PC-3 (cell line): ENCODE measurements around the gene PRKN. TPM values are rescaled to one million over a fixed set of nuclear protein-coding genes. Genes with fewer than 3 reads are reported as not detected.

Experiments
- ATAC-seq: fragments of 200-7000 bp; cut with Tn5 transposase; 2 replicates; pipeline ENCODE4 v1.9.1; 2020; ENCODE audit warnings: mild to moderate bottlenecking, moderate library complexity
- BruUV-seq: library from RNA; stranded (reverse); fragments of 400-500 nt; replicated peaks from 2 replicates; lab custom pipeline; 2021; lab: Mats Ljungman, UMichigan
- CTCF ChIA-PET: fragments of 300-600 bp; sonication (Branson Sonifier 250); formaldehyde crosslinking; loops from one replicate; lab custom pipeline; 2022; ENCODE audit warnings: antibody characterized with exemption; lab: Charles Lee
- POLR2A ChIA-PET: fragments of 300-600 bp; sonication (Branson Sonifier 250); formaldehyde crosslinking; loops from one replicate; lab custom pipeline; 2022; ENCODE audit warnings: antibody characterized with exemption; ENCODE audit not compliant: unreplicated experiment; lab: Charles Lee
- DNase-seq: peaks from one replicate; pipeline ENCODE4 v3.0.0-alpha.2; 2015
- H2AFZ ChIP-seq: fragments of 300-600 bp; sonication (generic); 2 replicates; pipeline ENCODE4 v1.6.0; 2016; ENCODE audit warnings: antibody characterized with exemption, low read length
- H3F3A ChIP-seq: fragments of 300-600 bp; sonication (generic); one replicate; pipeline ENCODE4 v1.6.0; 2017; ENCODE audit warnings: antibody characterized with exemption, low read length, control low read depth, mild to moderate bottlenecking; ENCODE audit not compliant: unreplicated experiment
- H3K27ac ChIP-seq: fragments of 300-600 bp; sonication (generic); 2 replicates; pipeline ENCODE4 v1.5.1; 2016; ENCODE audit warnings: mild to moderate bottlenecking, low read length
- H3K27me3 ChIP-seq: fragments of 300-600 bp; sonication (generic); 2 replicates; pipeline ENCODE4 v1.6.1; 2016; ENCODE audit warnings: low read length, mixed read lengths
- H3K36me3 ChIP-seq: fragments of 300-600 bp; sonication (generic); 2 replicates; pipeline ENCODE4 v1.6.1; 2016; ENCODE audit warnings: low read depth, mixed run types, low read length, mixed read lengths
- H3K4me1 ChIP-seq: fragments of 300-600 bp; sonication (generic); 2 replicates; pipeline ENCODE4 v1.5.1; 2016; ENCODE audit warnings: low read length; ENCODE audit not compliant: insufficient read depth
- H3K4me2 ChIP-seq: fragments of 300-600 bp; sonication (generic); 2 replicates; pipeline ENCODE4 v1.6.0; 2016; ENCODE audit warnings: low read length
- H3K4me3 ChIP-seq: fragments of 300-600 bp; sonication (generic); 2 replicates; pipeline ENCODE4 v1.5.1; 2016; ENCODE audit warnings: mild to moderate bottlenecking, low read length, mixed read lengths
- H3K79me2 ChIP-seq: fragments of 300-600 bp; sonication (generic); 2 replicates; pipeline ENCODE4 v1.6.1; 2017; ENCODE audit warnings: low read length, mixed read lengths
- H3K9ac ChIP-seq: fragments of 300-600 bp; sonication (generic); 2 replicates; pipeline ENCODE4 v1.6.0; 2016; ENCODE audit warnings: mild to moderate bottlenecking, low read length
- H3K9me2 ChIP-seq: fragments of 300-600 bp; sonication (generic); replicated peaks from 2 replicates; pipeline ENCODE4 v1.6.1; 2016; ENCODE audit warnings: mixed run types, low read length, mixed read lengths
- H3K9me3 ChIP-seq: fragments of 300-600 bp; sonication (generic); 2 replicates; pipeline ENCODE4 v1.6.1; 2016; ENCODE audit warnings: low read length, mixed read lengths
- H4K20me1 ChIP-seq: fragments of 300-600 bp; sonication (generic); 2 replicates; pipeline ENCODE4 v1.6.1; 2016; ENCODE audit warnings: low read length, mixed read lengths
- CTCF ChIP-seq: fragments of 300-600 bp; sonication (generic); conservative IDR thresholded peaks from 2 replicates; pipeline ENCODE4 v1.5.1; 2017; ENCODE audit warnings: antibody characterized with exemption, low read depth, mild to moderate bottlenecking, low read length
- EZH2 ChIP-seq: fragments of 300-600 bp; sonication (generic); IDR thresholded peaks from one replicate; pipeline ENCODE4 v1.6.1; 2017; ENCODE audit warnings: antibody characterized with exemption, mild to moderate bottlenecking, low read length; ENCODE audit not compliant: unreplicated experiment
- EZH2phosphoT487 ChIP-seq: fragments of 300-600 bp; sonication (generic); IDR thresholded peaks from 2 replicates; pipeline ENCODE4 v1.6.1; 2018; ENCODE audit warnings: mild to moderate bottlenecking, antibody characterized with exemption, low read length, borderline replicate concordance
- intact Hi-C: fragments of 100-400 bp; cut with micrococcal nuclease; formaldehyde crosslinking; loops from 2 replicates; pipeline ENCODE4 v1.9.0; 2023
- total RNA-seq: library from RNA; depleted of rRNA; stranded (reverse); fragments of >200 nt; gene quantifications from 2 replicates; pipeline ENCODE4 v1.2.3, GENCODE V29; 2014

PRKN gene
- total RNA-seq, 1 experiment from 2014 or later = not detected

GRCh38 chr6:162512744-162513143, 214.8 kb downstream of the PRKN start:
- no peaks in the 10 kb centered on the region for H3F3A ChIP-seq
- no TSS peak for BruUV-seq
- ATAC-seq (no peak), DNase-seq (no peak)
- no peaks in the 10 kb centered on the region for H3K36me3 ChIP-seq
- no peaks in the 10 kb centered on the region for H3K9me2 ChIP-seq
- H3K4me1 ChIP-seq = no peaks in the 10 kb centered on the region
- H3K9ac ChIP-seq = no peak overlapping the region
- H3K4me3 ChIP-seq = no peak overlapping the region
- CTCF ChIA-PET = no interaction called here
- TF ChIP-seq EZH2phosphoT487 (no peak), EZH2 (no peak)
- H3K27ac ChIP-seq = no peak overlapping the region
- no peaks in the 10 kb centered on the region for H4K20me1 ChIP-seq
- H3K4me2 ChIP-seq = no peak overlapping the region
- no peak overlapping the region for H2AFZ ChIP-seq
- no peaks in the 10 kb centered on the region for H3K9me3 ChIP-seq
- intact Hi-C loops = no loop called here
- H3K79me2 ChIP-seq = no peaks in the 10 kb centered on the region
- H3K27me3 ChIP-seq = no peaks in the 10 kb centered on the region
- POLR2A ChIA-PET = no interaction called here

- ATAC-seq = no peak
- POLR2A ChIA-PET = no interaction called here
- H3F3A ChIP-seq = no peaks in the 10 kb centered on the region
- no peak overlapping the region for H2AFZ ChIP-seq
- H3K27me3 ChIP-seq = no peaks in the 10 kb centered on the region
- intact Hi-C loops = no loop called here
- no peak overlapping the region for H3K4me2 ChIP-seq
- H3K9me3 ChIP-seq = no peaks in the 10 kb centered on the region
- DNase-seq = no peak
- CTCF ChIA-PET = no interaction called here
- no peaks in the 10 kb centered on the region for H4K20me1 ChIP-seq
- TF ChIP-seq EZH2 = no peak
- TF ChIP-seq EZH2phosphoT487 = no peak
- TF ChIP-seq CTCF = no peak
- H3K27ac ChIP-seq = no peak overlapping the region
- no peaks in the 10 kb centered on the region for H3K4me1 ChIP-seq
- no peaks in the 10 kb centered on the region for H3K9me2 ChIP-seq
- no peak overlapping the region for H3K9ac ChIP-seq
- no peak overlapping the region for H3K4me3 ChIP-seq
- no peaks in the 10 kb centered on the region for H3K36me3 ChIP-seq
- BruUV-seq = no TSS peak
- H3K79me2 ChIP-seq = no peaks in the 10 kb centered on the region
Observed at GRCh38 chr6:162497389-162497788, 230.2 kb downstream of the PRKN start.

GRCh38 chr6:162493917-162494316, 233.6 kb downstream of the PRKN start:
- H4K20me1 ChIP-seq = no peaks in the 10 kb centered on the region
- no peak for TF ChIP-seq EZH2
- no peak for TF ChIP-seq EZH2phosphoT487
- TF ChIP-seq CTCF = no peak
- DNase-seq (no peak), ATAC-seq (no peak)
- CTCF ChIA-PET = no interaction called here
- no peaks in the 10 kb centered on the region for H3K9me2 ChIP-seq
- BruUV-seq = no TSS peak
- POLR2A ChIA-PET = no interaction called here
- H3K4me2 ChIP-seq = no peak overlapping the region
- 0 out of 2 replicates have a peak, but pooled peaks cover 5% of the 10 kb centered on the region for H3K27me3 ChIP-seq
- H3K9me3 ChIP-seq = no peaks in the 10 kb centered on the region
- H3K9ac ChIP-seq = no peak overlapping the region
- H3K27ac ChIP-seq = no peak overlapping the region
- H3K4me3 ChIP-seq = no peak overlapping the region
- intact Hi-C loops = no loop called here
- no peaks in the 10 kb centered on the region for H3K4me1 ChIP-seq
- H3K79me2 ChIP-seq = no peaks in the 10 kb centered on the region
- H3F3A ChIP-seq = no peaks in the 10 kb centered on the region
- no peaks in the 10 kb centered on the region for H3K36me3 ChIP-seq
- H2AFZ ChIP-seq = no peak overlapping the region
